Neuron (in vitro differentiated cells): ENCODE results near the gene SPTAN1.

Source experiments
- H2AFZ ChIP-seq: one replicate; pipeline ENCODE4 v1.6.1; 2013; ENCODE audit warnings: low read depth, mild to moderate bottlenecking, inconsistent platforms, low read length, moderate library complexity
- H3K27me3 ChIP-seq: one replicate; pipeline ENCODE4 v1.6.1; 2013; ENCODE audit warnings: low read length; ENCODE audit not compliant: insufficient read depth
- H3K36me3 ChIP-seq: one replicate; pipeline ENCODE4 v1.6.1; 2013; ENCODE audit warnings: low read length; ENCODE audit not compliant: insufficient read depth
- H3K4me1 ChIP-seq: one replicate; pipeline ENCODE4 v1.6.1; 2013; ENCODE audit warnings: low read length; ENCODE audit not compliant: insufficient read depth
- H3K4me3 ChIP-seq: 2 replicates; pipeline ENCODE4 v1.5.1; 2013; ENCODE audit warnings: mild to moderate bottlenecking, low read length, moderate library complexity
- H3K9me3 ChIP-seq: one replicate; pipeline ENCODE4 v1.6.1; 2013; ENCODE audit warnings: low read length

SPTAN1 gene

DNA sequence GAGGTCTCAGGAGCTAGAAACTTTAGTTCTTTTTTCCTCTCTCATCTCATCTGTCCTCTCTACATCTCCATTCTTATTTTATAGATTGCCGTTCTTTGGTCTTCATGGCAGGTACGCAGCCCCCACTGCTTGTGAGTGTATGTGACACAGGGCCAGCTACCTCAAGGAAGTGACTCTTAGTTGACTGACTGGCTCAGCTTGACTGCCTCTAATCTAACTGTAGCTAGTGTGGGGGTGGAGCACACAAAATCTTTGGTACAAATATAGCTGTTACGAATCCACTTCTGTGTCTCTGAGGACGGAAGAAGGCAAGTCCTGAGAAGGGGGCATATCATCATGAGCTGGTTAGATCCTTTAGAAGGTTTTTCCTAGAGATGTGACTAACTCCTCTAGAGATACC, 19.8 kb upstream of the SPTAN1 start:
- Histone ChIP-seq H3K4me1 (no peaks in the 10 kb centered on the region), H3K9me3 (no peaks in the 10 kb centered on the region), H3K4me3 (no peak overlapping the region), H3K36me3 (peaks cover 53% of the 10 kb centered on the region), H2AFZ (no peak overlapping the region), H3K27me3 (no peaks in the 10 kb centered on the region)

DNA sequence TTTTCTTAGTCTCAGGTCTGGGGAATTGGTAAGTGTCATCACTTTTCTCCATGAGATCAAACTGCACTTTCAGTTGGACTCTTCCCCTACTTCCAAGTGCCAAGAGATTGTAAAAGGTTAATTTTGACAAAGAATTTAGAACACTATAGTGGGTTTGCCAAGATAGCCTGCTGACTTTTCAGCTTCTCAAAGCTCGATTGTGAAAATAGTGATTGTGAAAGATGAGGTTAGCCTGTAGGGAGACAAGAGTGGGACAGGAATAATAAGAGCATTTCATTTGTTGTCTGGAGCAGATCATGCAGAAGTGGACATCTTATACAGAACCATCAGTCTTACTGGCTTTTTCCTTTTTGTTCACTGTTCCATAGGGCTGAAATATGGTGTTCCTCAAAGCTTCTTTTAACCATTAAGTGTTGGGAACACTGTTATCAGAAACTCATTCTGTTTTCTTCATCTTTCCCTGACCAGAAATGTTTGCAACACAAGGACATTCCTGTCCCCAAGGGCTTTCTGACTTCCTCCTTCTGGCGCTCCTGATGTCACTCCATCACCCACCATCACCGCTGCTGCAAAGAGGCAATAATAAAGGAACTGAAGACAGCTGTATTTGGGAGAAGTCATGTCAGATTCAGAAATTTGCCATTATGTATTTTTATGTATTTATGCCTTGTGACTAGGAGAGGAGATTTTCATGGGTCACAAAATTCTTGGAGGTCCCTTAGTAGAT, 11.6 kb upstream of the SPTAN1 start:
- Histone ChIP-seq H3K27me3 (no peaks in the 10 kb centered on the region), H2AFZ (no peak overlapping the region), H3K36me3 (peaks cover 61% of the 10 kb centered on the region), H3K9me3 (no peaks in the 10 kb centered on the region), H3K4me3 (no peak overlapping the region), H3K4me1 (no peaks in the 10 kb centered on the region)

DNA sequence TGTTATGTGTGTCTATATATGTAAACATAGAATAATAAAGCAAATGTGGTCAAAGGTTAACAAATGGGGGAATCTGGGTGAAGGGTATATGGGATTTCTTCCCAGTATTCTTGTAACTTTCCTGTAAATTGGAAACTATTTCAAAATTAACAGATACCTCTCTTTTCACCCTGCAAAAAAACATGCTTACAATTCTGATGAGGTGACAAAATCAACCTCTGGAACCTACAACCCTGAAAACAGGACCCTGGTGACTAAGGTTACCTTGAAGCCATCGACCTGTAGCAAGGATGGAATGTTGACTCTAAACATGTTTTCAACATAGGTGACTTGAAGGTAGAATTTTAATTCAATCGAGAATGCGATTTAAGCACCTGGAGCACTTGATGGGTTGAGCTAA, 5.9 kb upstream of the SPTAN1 start:
- Histone ChIP-seq H3K9me3 (no peaks in the 10 kb centered on the region), H3K4me1 (peaks cover 15% of the 10 kb centered on the region), H3K4me3 (no peak overlapping the region), H3K36me3 (peaks cover 11% of the 10 kb centered on the region), H2AFZ (no peak overlapping the region), H3K27me3 (no peaks in the 10 kb centered on the region)

DNA sequence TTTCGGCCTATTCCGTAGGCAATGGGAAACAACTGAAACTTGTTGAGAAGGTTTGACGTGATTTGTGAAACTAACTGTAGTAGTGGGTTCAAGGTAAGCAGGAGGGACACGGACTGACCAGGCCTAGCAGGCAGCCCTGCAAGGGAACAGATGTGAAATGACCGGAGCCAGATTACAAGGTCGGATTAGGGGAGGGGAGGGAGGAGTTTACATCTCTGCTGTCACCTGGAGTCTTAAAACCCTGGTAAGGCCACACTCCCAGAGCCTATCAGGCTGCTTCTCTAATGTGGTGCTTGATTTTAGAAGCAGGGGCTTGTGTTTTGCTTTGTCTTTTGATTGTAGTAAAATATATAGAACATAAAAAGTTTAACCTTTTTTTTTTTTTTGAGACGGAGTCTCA, 3.5 kb upstream of the SPTAN1 start:
- Histone ChIP-seq H3K4me3 (no peak overlapping the region), H3K4me1 (peaks cover 18% of the 10 kb centered on the region), H3K36me3 (peaks cover 2% of the 10 kb centered on the region), H2AFZ (no peak overlapping the region), H3K27me3 (no peaks in the 10 kb centered on the region), H3K9me3 (no peaks in the 10 kb centered on the region)

DNA sequence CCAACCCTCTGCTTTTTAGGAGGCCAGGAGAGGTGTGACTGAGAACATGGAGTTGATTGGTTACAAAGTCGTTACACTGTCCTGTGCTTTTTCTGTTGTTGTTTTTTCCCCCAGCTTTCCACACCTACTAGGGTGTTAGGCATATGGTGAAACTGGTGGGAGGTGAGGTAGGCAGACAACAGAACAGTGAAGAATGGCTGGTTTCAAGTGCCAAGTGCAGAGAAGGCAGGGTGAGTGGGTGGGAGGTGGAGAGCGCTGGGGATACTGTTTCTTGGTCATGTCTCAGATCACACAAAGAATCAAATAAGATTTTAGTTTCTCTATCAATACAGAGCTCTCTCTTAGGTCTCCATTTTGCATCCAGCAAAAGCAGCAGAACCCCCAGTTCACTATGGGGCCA, 2.2 kb upstream of the SPTAN1 start:
- no peaks in the 10 kb centered on the region for H3K36me3 ChIP-seq
- peak overlapping the region; percentile 87 for H3K4me3 ChIP-seq
- H3K4me1 ChIP-seq, result peaks cover 32% of the 10 kb centered on the region
- peak overlapping the region; percentile 90 for H2AFZ ChIP-seq
- no peaks in the 10 kb centered on the region for H3K9me3 ChIP-seq
- no peaks in the 10 kb centered on the region for H3K27me3 ChIP-seq

DNA sequence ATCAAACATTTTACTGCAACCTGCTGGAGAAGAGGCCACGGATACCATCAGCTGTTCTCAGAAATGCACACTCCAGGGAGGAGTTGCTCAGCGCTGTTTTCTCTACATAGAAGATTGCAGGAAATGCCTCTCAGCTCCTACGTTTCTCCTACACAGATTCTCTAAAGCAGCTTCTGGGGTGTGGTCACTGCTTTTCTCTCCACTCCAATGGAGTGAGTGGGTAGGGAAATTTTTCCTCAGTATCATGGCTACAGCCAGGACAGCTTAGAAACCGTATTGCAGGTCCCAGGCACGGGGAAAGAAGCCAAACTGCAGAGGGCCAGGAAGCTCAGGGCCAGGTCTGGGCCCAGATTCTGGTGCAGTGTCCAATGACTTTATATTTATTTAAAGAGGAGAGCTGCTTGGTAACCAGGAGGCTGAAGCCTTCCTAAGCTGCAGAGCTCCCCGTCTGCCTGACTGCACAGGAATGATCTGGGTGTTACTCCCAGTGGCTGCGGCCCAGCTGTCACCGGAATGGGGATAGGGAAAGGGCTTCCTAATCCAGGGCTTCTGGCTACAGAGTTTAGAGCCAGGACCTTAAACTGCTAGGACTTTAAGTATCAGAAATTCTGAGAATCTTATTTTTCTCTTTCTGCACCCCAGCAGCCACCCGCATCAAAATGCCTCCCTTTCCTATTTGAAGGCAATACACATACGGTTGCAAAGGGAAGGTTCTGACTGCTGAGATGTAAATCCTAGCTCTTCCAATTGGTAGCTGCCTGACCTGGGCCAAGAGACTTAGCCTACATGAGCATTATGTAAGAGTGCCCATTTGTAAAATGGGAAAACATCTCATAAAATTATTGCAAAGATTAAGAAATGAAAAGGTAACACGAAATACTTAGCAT, 1.4 kb upstream of the SPTAN1 start:
- Histone ChIP-seq H3K4me3 (peak overlapping the region; percentile 87), H3K9me3 (no peaks in the 10 kb centered on the region), H3K4me1 (peaks cover 36% of the 10 kb centered on the region), H3K36me3 (no peaks in the 10 kb centered on the region), H2AFZ (peak overlapping the region; percentile 90), H3K27me3 (no peaks in the 10 kb centered on the region)

DNA sequence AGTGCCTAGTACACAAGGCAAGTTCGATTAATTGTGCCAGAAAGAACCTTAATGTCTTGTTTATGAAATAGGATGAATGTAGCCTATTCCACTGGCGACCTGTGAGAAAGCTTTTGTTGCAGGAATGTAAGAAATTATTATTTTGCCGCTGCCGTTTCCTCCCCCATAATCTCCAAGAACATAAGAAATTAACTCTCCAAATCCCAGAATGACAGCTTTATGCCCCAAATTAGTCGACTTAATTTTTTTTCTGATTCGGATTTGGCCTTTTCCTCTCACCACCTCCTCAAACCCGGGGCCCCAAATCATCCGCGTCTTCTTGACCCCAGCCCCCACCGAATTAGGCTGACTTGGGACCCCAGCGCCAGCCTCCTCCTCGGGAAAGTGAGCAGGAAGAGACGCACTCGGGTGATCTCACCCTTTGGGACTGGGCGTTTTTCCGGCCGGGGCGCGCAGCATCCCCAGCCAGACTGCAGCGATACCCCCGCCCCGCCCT, 682 bp upstream of the SPTAN1 start:
- Histone ChIP-seq H2AFZ (peak overlapping the region; percentile 90), H3K36me3 (peaks cover 2% of the 10 kb centered on the region), H3K9me3 (no peaks in the 10 kb centered on the region), H3K4me3 (peak overlapping the region; percentile 87), H3K27me3 (no peaks in the 10 kb centered on the region), H3K4me1 (peaks cover 40% of the 10 kb centered on the region)

DNA sequence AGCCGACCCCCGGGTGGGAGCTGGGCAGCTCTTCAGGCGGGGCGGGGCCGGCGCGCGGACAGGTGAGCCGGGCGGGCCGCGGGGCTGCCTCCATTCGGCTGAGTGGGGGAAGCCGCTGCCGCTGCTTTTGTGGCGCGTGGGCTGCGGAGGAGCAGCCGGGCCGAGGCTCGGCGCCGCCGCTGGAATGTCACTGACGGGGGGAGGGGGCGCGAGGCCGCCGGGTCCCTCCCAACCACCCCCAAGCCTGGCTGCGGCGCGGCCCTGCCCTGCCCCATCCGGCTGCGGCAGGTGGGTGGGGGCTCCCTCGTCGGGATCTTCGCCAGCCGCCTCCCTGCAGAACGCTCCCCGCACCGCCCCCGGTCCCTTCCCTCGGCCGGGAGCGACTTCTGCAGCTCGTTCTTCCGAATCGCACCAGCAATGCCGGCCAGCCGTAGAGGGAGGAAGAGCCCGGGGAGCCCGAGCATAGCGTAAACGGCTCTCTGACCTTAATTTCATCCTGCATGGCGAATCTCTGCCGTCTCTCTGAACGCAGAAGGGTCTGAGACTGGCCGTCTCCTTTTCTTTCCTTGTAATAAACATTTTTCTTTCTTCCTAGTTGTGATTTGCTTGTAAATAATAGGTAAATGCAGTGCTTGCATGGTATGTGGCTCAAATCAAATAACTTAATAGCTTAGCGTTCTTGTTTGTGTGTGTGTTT, 505 bp downstream of the SPTAN1 start:
- no peaks in the 10 kb centered on the region for H3K9me3 ChIP-seq
- H3K36me3 ChIP-seq, result peaks cover 2% of the 10 kb centered on the region
- H2AFZ ChIP-seq, result no peak overlapping the region
- no peaks in the 10 kb centered on the region for H3K27me3 ChIP-seq
- H3K4me3 ChIP-seq, result peak overlapping the region; percentile 87
- peaks cover 46% of the 10 kb centered on the region for H3K4me1 ChIP-seq

DNA sequence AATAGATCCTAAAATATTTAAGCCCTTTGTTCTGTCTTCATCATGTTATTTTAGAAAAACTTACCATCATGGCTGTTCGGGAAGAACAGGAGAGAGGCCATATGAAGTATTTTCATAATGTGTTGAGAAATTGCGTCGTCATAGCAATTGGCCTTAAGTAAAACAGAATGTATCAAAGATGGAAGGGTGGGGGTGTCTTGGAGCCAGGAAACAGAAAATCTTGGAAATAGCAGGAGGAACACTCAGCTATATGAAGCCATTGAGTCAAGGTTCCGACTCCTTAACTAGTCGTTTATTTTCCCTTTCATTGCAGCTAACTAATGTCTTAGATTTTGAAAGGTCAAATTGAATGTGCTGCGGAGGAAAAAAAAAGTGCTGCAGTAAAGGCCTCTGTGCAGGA, 1.3 kb downstream of the SPTAN1 start:
- Histone ChIP-seq H2AFZ (no peak overlapping the region), H3K4me3 (peak overlapping the region; percentile 87), H3K9me3 (no peaks in the 10 kb centered on the region), H3K27me3 (no peaks in the 10 kb centered on the region), H3K36me3 (peaks cover 2% of the 10 kb centered on the region), H3K4me1 (peaks cover 54% of the 10 kb centered on the region)

DNA sequence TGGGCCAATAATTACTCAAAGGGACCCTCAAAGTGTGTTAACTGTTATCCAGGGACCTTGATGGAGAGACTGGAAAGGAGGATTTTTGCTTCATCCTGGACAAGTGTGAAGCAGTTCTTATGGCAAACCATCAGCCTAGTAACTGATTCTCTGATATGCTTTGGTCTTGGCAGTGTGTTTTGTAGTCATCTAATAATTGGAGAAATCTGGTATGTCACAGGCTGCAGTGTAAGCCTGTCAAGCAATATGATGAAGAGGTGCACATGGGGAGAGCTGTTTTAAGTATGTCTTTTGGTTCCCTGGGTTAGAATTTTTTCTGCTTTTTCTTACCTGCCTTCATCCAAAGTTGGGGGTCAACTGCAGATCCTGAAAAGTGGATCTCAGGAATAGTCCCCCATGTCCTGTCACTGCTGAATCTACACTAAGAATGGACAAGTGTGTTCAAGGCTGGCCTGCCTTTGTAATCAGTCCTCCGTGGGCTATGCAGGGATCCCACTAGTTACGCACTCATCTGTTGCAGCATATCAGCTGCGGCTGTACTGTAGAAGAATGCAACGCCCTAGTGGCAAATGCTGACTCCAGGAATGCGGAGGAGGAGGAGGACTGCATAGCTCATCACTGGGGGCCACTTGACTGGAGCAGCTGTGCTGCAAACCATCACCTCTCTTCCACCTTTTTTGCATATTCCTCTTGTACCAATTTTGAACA, 1.9 kb downstream of the SPTAN1 start:
- peaks cover 60% of the 10 kb centered on the region for H3K4me1 ChIP-seq
- no peaks in the 10 kb centered on the region for H3K27me3 ChIP-seq
- no peak overlapping the region for H2AFZ ChIP-seq
- H3K36me3 ChIP-seq, result peaks cover 2% of the 10 kb centered on the region
- H3K9me3 ChIP-seq, result no peaks in the 10 kb centered on the region
- peak overlapping the region; percentile 87 for H3K4me3 ChIP-seq

DNA sequence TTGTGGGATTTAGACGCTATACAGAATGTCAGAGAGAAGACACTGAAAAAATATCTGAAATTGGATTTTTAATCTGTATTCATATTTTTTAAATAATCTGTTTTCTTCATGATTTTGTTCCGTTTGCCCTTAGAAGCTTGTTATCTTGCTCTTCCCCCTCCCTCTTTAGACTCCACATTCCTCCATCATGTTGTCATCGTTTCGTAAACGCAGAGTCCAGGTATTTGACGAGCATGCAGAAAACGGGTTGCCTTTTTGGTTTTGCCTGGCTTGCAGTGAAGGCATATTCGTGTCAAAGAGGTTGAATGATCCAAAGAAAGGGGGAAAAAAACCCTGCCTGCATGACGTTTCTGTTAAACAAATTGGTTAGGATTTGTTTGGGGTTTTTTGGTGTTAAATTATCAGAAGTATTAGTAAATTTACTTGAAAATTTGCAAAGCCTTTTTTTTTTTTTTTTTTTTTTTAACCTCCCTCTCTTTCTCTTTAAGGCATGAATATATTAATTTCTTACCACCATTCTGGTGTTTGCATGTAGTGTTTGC, 2.9 kb downstream of the SPTAN1 start:
- no peak overlapping the region for H2AFZ ChIP-seq
- H3K9me3 ChIP-seq, result no peaks in the 10 kb centered on the region
- peak overlapping the region; percentile 87 for H3K4me3 ChIP-seq
- H3K36me3 ChIP-seq, result peaks cover 2% of the 10 kb centered on the region
- H3K27me3 ChIP-seq, result no peaks in the 10 kb centered on the region
- H3K4me1 ChIP-seq, result peaks cover 56% of the 10 kb centered on the region

DNA sequence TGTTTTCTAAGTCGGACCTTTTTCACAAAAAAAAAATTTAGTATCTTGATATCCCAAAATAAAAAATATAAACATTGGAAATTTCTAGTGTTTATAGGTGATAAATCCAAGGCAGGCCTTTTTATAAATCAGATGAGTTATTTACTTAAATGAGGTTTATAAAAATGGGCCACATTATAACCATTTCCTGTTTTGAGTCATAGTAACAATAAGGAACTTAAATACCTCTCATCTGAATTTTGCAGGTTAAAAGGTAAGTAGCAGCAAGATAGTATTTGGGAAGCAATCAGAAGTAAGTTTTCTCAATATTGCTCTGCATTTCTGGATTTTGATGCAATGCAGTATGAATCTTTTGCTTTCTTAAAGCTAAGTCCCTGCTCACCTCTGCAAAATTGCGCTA, 3.9 kb downstream of the SPTAN1 start:
- no peaks in the 10 kb centered on the region for H3K27me3 ChIP-seq
- H3K9me3 ChIP-seq, result no peaks in the 10 kb centered on the region
- no peak overlapping the region for H2AFZ ChIP-seq
- H3K4me3 ChIP-seq, result no peak overlapping the region
- H3K36me3 ChIP-seq, result peaks cover 2% of the 10 kb centered on the region
- H3K4me1 ChIP-seq, result peaks cover 49% of the 10 kb centered on the region
